Measurements from ENCODE around the gene MPZL1.
"Not testable (repeated sequence)": the region's sequence is repeated elsewhere in the genome, so short reads cannot be mapped to it uniquely, and the experiment has no call there.

Gene MPZL1

GRCh38 chr1:167718914-167719691 is 2.7 kb upstream of the MPZL1 start:
- no peak for DNase-seq

GRCh38 chr1:167719715-167720421 is 1.9 kb upstream of the MPZL1 start:
- not testable (repeated sequence) for DNase-seq

- peak in 42 of 58 donors; percentile 5 to 62 (median 33) for DNase-seq
These were observed 691 bp upstream of the MPZL1 start for GRCh38 chr1:167720965-167721616.

- DNase-seq: peak in 12 of 58 donors; percentile 14 to 54 (median 41)
These were observed 529 bp downstream of the MPZL1 start for GRCh38 chr1:167722152-167722869.

GRCh38 chr1:167722870-167723251 is 1.1 kb downstream of the MPZL1 start:
- no peak for DNase-seq

- no peak for DNase-seq
These were observed 2.0 kb downstream of the MPZL1 start for GRCh38 chr1:167723707-167724323.

- no peak for DNase-seq
These were observed 4.2 kb downstream of the MPZL1 start for GRCh38 chr1:167726008-167726407.

GRCh38 chr1:167728818-167729410 is 7.1 kb downstream of the MPZL1 start:
- DNase-seq: no peak

GRCh38 chr1:167734227-167734626 is 12.4 kb downstream of the MPZL1 start:
- no peak for DNase-seq

GRCh38 chr1:167734841-167735240 is 13.1 kb downstream of the MPZL1 start:
- no peak for DNase-seq

- no peak for DNase-seq
These were observed 15.4 kb downstream of the MPZL1 start for GRCh38 chr1:167737169-167737568.

GRCh38 chr1:167738158-167738557 is 16.4 kb downstream of the MPZL1 start:
- DNase-seq: no peak

GRCh38 chr1:167739752-167740151 is 18.0 kb downstream of the MPZL1 start:
- DNase-seq: no peak

GRCh38 chr1:167741103-167741502 is 19.3 kb downstream of the MPZL1 start:
- not testable (repeated sequence) for DNase-seq

GRCh38 chr1:167742392-167743057 is 20.7 kb downstream of the MPZL1 start:
- not testable (repeated sequence) for DNase-seq

- no peak for DNase-seq
These were observed 23.1 kb downstream of the MPZL1 start for GRCh38 chr1:167744901-167745300.

- DNase-seq: no peak
These were observed 24.4 kb downstream of the MPZL1 start for GRCh38 chr1:167746013-167746672.

- no peak for DNase-seq
These were observed 25.3 kb downstream of the MPZL1 start for GRCh38 chr1:167746988-167747655.

- no peak for DNase-seq
These were observed 26.2 kb downstream of the MPZL1 start for GRCh38 chr1:167747988-167748387.

Measured in anterior cingulate cortex (tissue), 58 donors.